Upper lobe of left lung (tissue), 4 donors: Measurements from ENCODE around the gene TACSTD2.
"Not testable (repeated sequence)": the region's sequence is repeated elsewhere in the genome, so short reads cannot be mapped to it uniquely, and the experiment has no call there.

Experiments
- CTCF ChIP-seq, 6 experiments: fragments of 450-650 bp in 4 of 6; fragments of 200-600 bp in 2 of 6; sonication (generic) in 2 of 6; IDR thresholded peaks; one replicate each; pipeline ENCODE4 v1.5.1; 2016 to 2019; ENCODE audit warnings: antibody characterized with exemption in 6 of 6
- EP300 ChIP-seq, 4 donors: sonication (generic); formaldehyde crosslinking; IDR thresholded peaks; one replicate each; pipeline ENCODE4 v1.5.1; 2017; ENCODE audit warnings: antibody characterized with exemption in 4 of 4, control low read depth in 2 of 4
- POLR2A ChIP-seq, 4 donors: fragments of 450-650 bp; IDR thresholded peaks; one replicate each; pipeline ENCODE4 v1.5.1; 2016 to 2017; ENCODE audit warnings: antibody characterized with exemption in 4 of 4, mild to moderate bottlenecking in 2 of 4
- POLR2AphosphoS5 ChIP-seq, 2 donors: sonication (generic); formaldehyde crosslinking; IDR thresholded peaks; one replicate each; pipeline ENCODE4 v1.5.1; 2017; ENCODE audit warnings: antibody characterized with exemption in 2 of 2

- TF ChIP-seq CTCF, POLR2A, POLR2AphosphoS5, EP300 (IDR thresholded peaks at IDR 0.05): not testable (repeated sequence)
Observed at GRCh38 chr1:58623259-58623658, 46.2 kb upstream of the TACSTD2 start.
